Peyer's patch (tissue), 4 donors: ENCODE measurements around the gene ZNF844. TPM values are rescaled to one million over a fixed set of nuclear protein-coding genes. Genes with fewer than 3 reads are reported as not detected.
"Not testable (repeated sequence)": the region's sequence is repeated elsewhere in the genome, so short reads cannot be mapped to it uniquely, and the experiment has no call there.

ENCODE experiments used
- DNase-seq, 3 donors: peaks; one replicate each; pipeline ENCODE4 v3.0.0-alpha.2; 2017 to 2019
- H3K27ac ChIP-seq, 4 donors: fragments of 200-600 bp; sonication (generic); one replicate each; pipeline ENCODE4 v1.5.1; 2016 to 2019
- H3K27me3 ChIP-seq, 2 donors: fragments of 200-600 bp; sonication (generic); one replicate each; pipeline ENCODE4 v1.5.1; 2019
- H3K36me3 ChIP-seq, 3 donors: fragments of 200-600 bp; sonication (generic); one replicate each; pipeline ENCODE4 v1.5.1; 2016 to 2019
- H3K4me1 ChIP-seq, 4 donors: fragments of 200-600 bp; sonication (generic); one replicate each; pipeline ENCODE4 v1.5.1; 2016 to 2019
- H3K4me3 ChIP-seq, 4 donors: fragments of 200-600 bp; sonication (generic); 1 replicate in 3 of 4; 2 replicates in 1 of 4; pipeline ENCODE4 v1.5.1; 2016 to 2019; ENCODE audit warnings: mild to moderate bottlenecking in 1 of 4
- H3K9me3 ChIP-seq, 4 donors: fragments of 200-600 bp; sonication (generic); one replicate each; pipeline ENCODE4 v1.5.1; 2016 to 2019; ENCODE audit warnings: mild to moderate bottlenecking in 1 of 4
- CTCF ChIP-seq, 6 experiments: fragments of 450-650 bp in 4 of 6; fragments of 200-600 bp in 2 of 6; sonication (generic) in 1 of 6; IDR thresholded peaks; one replicate each; pipeline ENCODE4 v1.5.1; 2017 to 2019; ENCODE audit warnings: antibody characterized with exemption in 6 of 6, mild to moderate bottlenecking in 3 of 6, moderate library complexity in 1 of 6
- POLR2A ChIP-seq, 2 donors: fragments of 450-650 bp; IDR thresholded peaks; one replicate each; pipeline ENCODE4 v1.5.1; 2017; ENCODE audit warnings: antibody characterized with exemption in 2 of 2, mild to moderate bottlenecking in 2 of 2, moderate library complexity in 2 of 2
- total RNA-seq, 4 donors: library from RNA; depleted of rRNA; stranded (reverse); fragments of >200 nt; gene quantifications; one replicate each; pipeline ENCODE4 v1.1.0, GENCODE V29; 2016

The ZNF844 gene
- total RNA-seq, 4 donors from 2014 or later = 7.0 to 16.5 (median 9.6) TPM

GRCh38 chr19:12052497-12053169, 11.9 kb upstream of the ZNF844 start, which contains the start of gene ZNF878:
ZNF878 (minus strand) TSS chr19:12052961; CDS start chr19:12052801, 160 bp downstream.
- TF ChIP-seq CTCF (IDR thresholded peaks at IDR 0.05) (no peak), POLR2A (IDR thresholded peaks at IDR 0.05) (peak; percentile 42 to 77)
- Histone ChIP-seq H3K27me3 (no peaks in the 10 kb centered on the region), H3K9me3 (no peaks in the 10 kb centered on the region), H3K27ac (peak within 1 kb of the TSS; percentile 27 to 70 (median 60)), H3K36me3 (no peaks in the 10 kb centered on the region), H3K4me1 (peaks cover 0 to 11% (median 2%) of the 10 kb centered on the region in 4 donors), H3K4me3 (peak within 1 kb of the TSS; percentile 55 to 73 (median 61))
- DNase-seq = peak; percentile 82 to 93 (median 86)

GRCh38 chr19:12055784-12056183, 8.7 kb upstream of the ZNF844 start:
- Histone ChIP-seq H3K4me1 (peaks cover 0 to 11% (median 2%) of the 10 kb centered on the region in 4 donors), H3K27ac (no peak overlapping the region), H3K4me3 (no peak overlapping the region), H3K27me3 (no peaks in the 10 kb centered on the region), H3K9me3 (no peaks in the 10 kb centered on the region), H3K36me3 (no peaks in the 10 kb centered on the region)
- TF ChIP-seq POLR2A (IDR thresholded peaks at IDR 0.05) = no peak
- no peak for TF ChIP-seq CTCF (IDR thresholded peaks at IDR 0.05)
- no peak for DNase-seq

DNA sequence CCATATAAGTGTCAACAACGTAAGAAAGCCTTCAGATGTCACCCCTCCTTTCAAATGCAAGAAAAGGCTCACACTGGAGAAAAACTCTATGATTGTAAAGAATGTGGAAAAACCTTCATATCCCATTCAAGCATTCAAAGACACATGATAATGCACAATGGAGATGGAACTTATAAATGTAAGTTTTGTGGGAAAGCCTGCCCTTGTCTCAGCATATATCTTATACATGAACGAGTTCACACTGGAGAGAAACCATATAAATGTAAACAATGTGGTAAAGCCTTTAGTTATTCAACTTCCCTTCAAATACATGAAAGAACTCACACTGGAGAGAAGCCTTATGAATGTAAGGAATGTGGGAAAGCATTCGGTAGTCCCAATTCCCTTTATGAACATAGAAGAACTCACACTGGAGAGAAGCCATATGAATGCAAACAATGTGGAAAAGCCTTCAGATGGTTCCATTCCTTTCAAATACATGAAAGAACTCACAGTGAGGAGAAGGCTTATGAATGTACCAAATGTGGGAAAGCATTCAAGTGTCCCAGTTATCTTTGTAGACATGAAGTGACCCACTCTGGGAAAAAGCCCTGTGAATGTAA, 11.1 kb downstream of the ZNF844 start:
- Histone ChIP-seq H3K9me3 (peaks cover 0 to 95% (median 37%) of the 10 kb centered on the region in 4 donors), H3K4me3 (no peak overlapping the region), H3K4me1 (no peaks in the 10 kb centered on the region), H3K27ac (no peak overlapping the region), H3K27me3 (no peaks in the 10 kb centered on the region), H3K36me3 (peaks cover 7 to 65% (median 12%) of the 10 kb centered on the region in 3 donors)
- no peak for TF ChIP-seq CTCF (IDR thresholded peaks at IDR 0.05)
- no peak for TF ChIP-seq POLR2A (IDR thresholded peaks at IDR 0.05)
- DNase-seq = no peak

- H3K27ac ChIP-seq, H3K4me3 ChIP-seq, DNase-seq, H3K27me3 ChIP-seq, H3K4me1 ChIP-seq: not testable (repeated sequence)
- H3K9me3 ChIP-seq = peaks cover 0 to 96% (median 35%) of the 10 kb centered on the region in 4 donors
- peaks cover 7 to 64% (median 12%) of the 10 kb centered on the region in 3 donors for H3K36me3 ChIP-seq
Measured at GRCh38 chr19:12076331-12076730, 11.8 kb downstream of the ZNF844 start.

DNA sequence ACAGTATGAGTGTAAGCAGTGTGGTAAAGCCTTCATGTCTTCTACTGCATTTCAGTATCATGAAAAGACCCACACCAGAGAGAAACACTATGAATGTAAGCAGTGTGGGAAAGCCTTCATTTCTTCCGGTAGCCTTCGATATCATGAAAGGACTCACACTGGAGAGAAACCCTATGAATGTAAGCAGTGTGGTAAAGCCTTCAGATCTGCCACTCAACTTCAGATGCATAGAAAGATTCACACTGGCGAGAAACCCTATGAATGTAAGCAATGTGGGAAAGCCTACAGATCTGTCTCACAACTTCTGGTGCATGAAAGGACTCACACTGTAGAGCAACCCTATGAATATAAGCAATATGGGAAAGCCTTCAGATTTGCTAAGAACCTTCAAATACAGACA, 12.8 kb downstream of the ZNF844 start:
- no peak for DNase-seq

GRCh38 chr19:12083336-12083735, 18.8 kb downstream of the ZNF844 start:
- not testable (repeated sequence) for H3K27me3 ChIP-seq, DNase-seq, H3K36me3 ChIP-seq, H3K4me3 ChIP-seq, H3K27ac ChIP-seq, H3K4me1 ChIP-seq
- H3K9me3 ChIP-seq = peaks cover 0 to 49% (median 8%) of the 10 kb centered on the region in 4 donors

More for the DNA sequence above, 12.8 kb downstream of the ZNF844 start:
- no peaks in the 10 kb centered on the region for H3K4me1 ChIP-seq
- H3K27me3 ChIP-seq = no peaks in the 10 kb centered on the region
- TF ChIP-seq CTCF (IDR thresholded peaks at IDR 0.05) (no peak), POLR2A (IDR thresholded peaks at IDR 0.05) (no peak)
- H3K36me3 ChIP-seq = peaks cover 7 to 60% (median 12%) of the 10 kb centered on the region in 3 donors
- peaks cover 0 to 89% (median 32%) of the 10 kb centered on the region in 4 donors for H3K9me3 ChIP-seq
- no peak overlapping the region for H3K4me3 ChIP-seq
- no peak overlapping the region for H3K27ac ChIP-seq
